Activated T-cell treated with anti-CD3 and anti-CD28 coated beads, Interleukin-2, amount 50 U/mL, for 1 hour (primary cell): ENCODE data around the gene PROSER2.

Experiments used
- DNase-seq: peaks from one replicate; pipeline ENCODE4 v3.0.0-alpha.2; 2020

The PROSER2 gene

GRCh38 chr10:11869743-11870460 is 46.7 kb downstream of the PROSER2 start:
- DNase-seq = no peak

- no peak for DNase-seq
Observed at GRCh38 chr10:11870461-11870780, 47.3 kb downstream of the PROSER2 start.

GRCh38 chr10:11870900-11871400 is 47.8 kb downstream of the PROSER2 start:
- no peak for DNase-seq

- no peak for DNase-seq
Observed at GRCh38 chr10:11871466-11871865, 48.3 kb downstream of the PROSER2 start.

GRCh38 chr10:11874568-11875493 is 51.7 kb downstream of the PROSER2 start:
- peak; percentile 28 for DNase-seq

GRCh38 chr10:11875494-11876281 is 52.5 kb downstream of the PROSER2 start:
- no peak for DNase-seq

- DNase-seq = no peak
Observed at GRCh38 chr10:11876324-11876723, 53.2 kb downstream of the PROSER2 start.

- DNase-seq = no peak
Observed at GRCh38 chr10:11876805-11877590, 53.8 kb downstream of the PROSER2 start.

- DNase-seq = no peak
Observed at GRCh38 chr10:11877591-11877905, 54.4 kb downstream of the PROSER2 start.

- DNase-seq = no peak
Observed at GRCh38 chr10:11878776-11879175, 55.6 kb downstream of the PROSER2 start.

- no peak for DNase-seq
Observed at GRCh38 chr10:11879387-11880094, 56.4 kb downstream of the PROSER2 start.

GRCh38 chr10:11880151-11881029 is 57.2 kb downstream of the PROSER2 start:
- no peak for DNase-seq

- no peak for DNase-seq
Observed at GRCh38 chr10:11881030-11881476, 57.9 kb downstream of the PROSER2 start.

GRCh38 chr10:11881477-11882417 is 58.6 kb downstream of the PROSER2 start:
- DNase-seq = no peak

- DNase-seq = no peak
Observed at GRCh38 chr10:11882646-11883375, 59.7 kb downstream of the PROSER2 start.

- no peak for DNase-seq
Observed at GRCh38 chr10:11884706-11885423, 61.7 kb downstream of the PROSER2 start.

- no peak for DNase-seq
Observed at GRCh38 chr10:11885437-11886137, 62.4 kb downstream of the PROSER2 start.

GRCh38 chr10:11886138-11886474 is 63.0 kb downstream of the PROSER2 start:
- DNase-seq = no peak
